Astrocyte (in vitro differentiated cells and primary cell): Measurements from ENCODE around the gene AXL. TPM values are rescaled to one million over a fixed set of nuclear protein-coding genes. Genes with fewer than 3 reads are reported as not detected.

Source experiments
- DNase-seq: peaks from one replicate; pipeline ENCODE4 v3.0.0-alpha.2; 2010; ENCODE audit warnings: low read depth
- FAIRE-seq: peaks from 2 replicates; lab custom pipeline; 2011; peaks lifted over from hg19 to GRCh38; lab: Jason Lieb, UNC
- H2AFZ ChIP-seq: 2 replicates; pipeline ENCODE4 v1.6.0; 2012; ENCODE audit warnings: low read depth, low read length, inconsistent platforms
- H3K27ac ChIP-seq: 2 replicates; pipeline ENCODE4 v1.5.1; 2011; ENCODE audit warnings: low read depth, low read length, inconsistent platforms
- H3K27me3 ChIP-seq: 2 replicates; pipeline ENCODE4 v1.6.0; 2011; ENCODE audit warnings: low read length, inconsistent platforms; ENCODE audit not compliant: insufficient read depth
- H3K36me3 ChIP-seq: 2 replicates; pipeline ENCODE4 v1.5.1; 2011; ENCODE audit warnings: low read length, inconsistent platforms; ENCODE audit not compliant: insufficient read depth
- H3K4me1 ChIP-seq: 2 replicates; pipeline ENCODE4 v1.5.1; 2011; ENCODE audit warnings: low read length, inconsistent platforms; ENCODE audit not compliant: insufficient read depth
- H3K4me2 ChIP-seq: 2 replicates; pipeline ENCODE4 v1.6.0; 2012; ENCODE audit warnings: low read length, inconsistent platforms
- H3K4me3 ChIP-seq: 2 replicates; pipeline ENCODE4 v1.5.1; 2011; ENCODE audit warnings: low read depth, mild to moderate bottlenecking, low read length, inconsistent platforms; ENCODE audit not compliant: insufficient read depth
- H3K79me2 ChIP-seq: 2 replicates; pipeline ENCODE4 v1.6.0; 2012; ENCODE audit warnings: mild to moderate bottlenecking, low read length, inconsistent platforms; ENCODE audit not compliant: insufficient read depth
- H3K9ac ChIP-seq: 2 replicates; pipeline ENCODE4 v1.6.0; 2012; ENCODE audit warnings: mild to moderate bottlenecking, low read length, inconsistent platforms
- H3K9me3 ChIP-seq: 2 replicates; pipeline ENCODE4 v1.5.1; 2012; ENCODE audit warnings: low read depth, mild to moderate bottlenecking, low read length, inconsistent platforms; ENCODE audit not compliant: insufficient read depth
- H4K20me1 ChIP-seq: 2 replicates; pipeline ENCODE4 v1.6.0; 2012; ENCODE audit warnings: low read length, inconsistent platforms; ENCODE audit not compliant: insufficient read depth
- H3K27ac Mint-ChIP-seq: one replicate; pipeline ENCODE4 v1.8.0; 2021; ENCODE audit warnings: mild to moderate bottlenecking, mixed read lengths; ENCODE audit not compliant: unreplicated experiment
- H3K27me3 Mint-ChIP-seq: one replicate; pipeline ENCODE4 v1.8.0; 2021; ENCODE audit warnings: low read depth, mixed read lengths; ENCODE audit not compliant: unreplicated experiment
- H3K36me3 Mint-ChIP-seq: one replicate; pipeline ENCODE4 v1.8.0; 2021; ENCODE audit warnings: low read depth, mixed read lengths; ENCODE audit not compliant: unreplicated experiment
- H3K4me1 Mint-ChIP-seq: one replicate; pipeline ENCODE4 v1.8.0; 2021; ENCODE audit warnings: low read depth, mixed read lengths; ENCODE audit not compliant: unreplicated experiment
- H3K4me3 Mint-ChIP-seq: one replicate; pipeline ENCODE4 v1.8.0; 2021; ENCODE audit warnings: mild to moderate bottlenecking, moderate library complexity, mixed read lengths; ENCODE audit not compliant: unreplicated experiment
- H3K9me3 Mint-ChIP-seq: one replicate; pipeline ENCODE4 v1.8.0; 2021; ENCODE audit warnings: mild to moderate bottlenecking, mixed read lengths; ENCODE audit not compliant: unreplicated experiment
- EZH2 ChIP-seq: IDR thresholded peaks from 2 replicates; pipeline ENCODE4 v1.6.1; 2012; ENCODE audit warnings: mild to moderate bottlenecking, low read length, inconsistent platforms; ENCODE audit not compliant: insufficient read depth
- total RNA-seq: library from RNA; stranded (reverse); gene quantifications from 2 replicates; pipeline ENCODE4 v1.2.1, GENCODE V29; 2021
- TF ChIP-seq, protein P1 (sequence below): IDR thresholded peaks from 2 replicates; pipeline ENCODE4 v1.5.1; 2011; ENCODE audit warnings: low read depth, mild to moderate bottlenecking, inconsistent platforms, low read length, moderate library complexity; ENCODE audit not compliant: insufficient read depth

The AXL gene
- total RNA-seq, 1 donor from 2014 or later, result 156 TPM

- H4K20me1 ChIP-seq, result peaks cover 20% of the 10 kb centered on the region
- peak overlapping the region; percentile 98 for H3K27ac ChIP-seq
- no peak for TF ChIP-seq EZH2
- TF ChIP-seq, protein P1, sequence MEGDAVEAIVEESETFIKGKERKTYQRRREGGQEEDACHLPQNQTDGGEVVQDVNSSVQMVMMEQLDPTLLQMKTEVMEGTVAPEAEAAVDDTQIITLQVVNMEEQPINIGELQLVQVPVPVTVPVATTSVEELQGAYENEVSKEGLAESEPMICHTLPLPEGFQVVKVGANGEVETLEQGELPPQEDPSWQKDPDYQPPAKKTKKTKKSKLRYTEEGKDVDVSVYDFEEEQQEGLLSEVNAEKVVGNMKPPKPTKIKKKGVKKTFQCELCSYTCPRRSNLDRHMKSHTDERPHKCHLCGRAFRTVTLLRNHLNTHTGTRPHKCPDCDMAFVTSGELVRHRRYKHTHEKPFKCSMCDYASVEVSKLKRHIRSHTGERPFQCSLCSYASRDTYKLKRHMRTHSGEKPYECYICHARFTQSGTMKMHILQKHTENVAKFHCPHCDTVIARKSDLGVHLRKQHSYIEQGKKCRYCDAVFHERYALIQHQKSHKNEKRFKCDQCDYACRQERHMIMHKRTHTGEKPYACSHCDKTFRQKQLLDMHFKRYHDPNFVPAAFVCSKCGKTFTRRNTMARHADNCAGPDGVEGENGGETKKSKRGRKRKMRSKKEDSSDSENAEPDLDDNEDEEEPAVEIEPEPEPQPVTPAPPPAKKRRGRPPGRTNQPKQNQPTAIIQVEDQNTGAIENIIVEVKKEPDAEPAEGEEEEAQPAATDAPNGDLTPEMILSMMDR, result no peak
- H3K9ac ChIP-seq, result peak overlapping the region; percentile 99
- H3K27me3 ChIP-seq, result no peaks in the 10 kb centered on the region
- H3K79me2 ChIP-seq, result peaks cover 36% of the 10 kb centered on the region
- Mint-ChIP-seq H3K27ac (peak overlapping the region; percentile 99), H3K4me3 (peak overlapping the region; percentile 88), H3K9me3 (no peaks in the 10 kb centered on the region), H3K4me1 (peaks cover 11% of the 10 kb centered on the region), H3K36me3 (peaks cover 23% of the 10 kb centered on the region), H3K27me3 (no peaks in the 10 kb centered on the region)
- DNase-seq (no peak), FAIRE-seq (no peak)
- H3K4me2 ChIP-seq, result peak overlapping the region; percentile 97
- peaks cover 18% of the 10 kb centered on the region for H3K4me1 ChIP-seq
- H3K9me3 ChIP-seq, result no peaks in the 10 kb centered on the region
- peak overlapping the region; percentile 68 for H2AFZ ChIP-seq
- H3K4me3 ChIP-seq, result peak overlapping the region; percentile 64
- peaks cover 36% of the 10 kb centered on the region for H3K36me3 ChIP-seq
Observed at GRCh38 chr19:41261474-41262190, 42.6 kb downstream of the AXL start.

DNA sequence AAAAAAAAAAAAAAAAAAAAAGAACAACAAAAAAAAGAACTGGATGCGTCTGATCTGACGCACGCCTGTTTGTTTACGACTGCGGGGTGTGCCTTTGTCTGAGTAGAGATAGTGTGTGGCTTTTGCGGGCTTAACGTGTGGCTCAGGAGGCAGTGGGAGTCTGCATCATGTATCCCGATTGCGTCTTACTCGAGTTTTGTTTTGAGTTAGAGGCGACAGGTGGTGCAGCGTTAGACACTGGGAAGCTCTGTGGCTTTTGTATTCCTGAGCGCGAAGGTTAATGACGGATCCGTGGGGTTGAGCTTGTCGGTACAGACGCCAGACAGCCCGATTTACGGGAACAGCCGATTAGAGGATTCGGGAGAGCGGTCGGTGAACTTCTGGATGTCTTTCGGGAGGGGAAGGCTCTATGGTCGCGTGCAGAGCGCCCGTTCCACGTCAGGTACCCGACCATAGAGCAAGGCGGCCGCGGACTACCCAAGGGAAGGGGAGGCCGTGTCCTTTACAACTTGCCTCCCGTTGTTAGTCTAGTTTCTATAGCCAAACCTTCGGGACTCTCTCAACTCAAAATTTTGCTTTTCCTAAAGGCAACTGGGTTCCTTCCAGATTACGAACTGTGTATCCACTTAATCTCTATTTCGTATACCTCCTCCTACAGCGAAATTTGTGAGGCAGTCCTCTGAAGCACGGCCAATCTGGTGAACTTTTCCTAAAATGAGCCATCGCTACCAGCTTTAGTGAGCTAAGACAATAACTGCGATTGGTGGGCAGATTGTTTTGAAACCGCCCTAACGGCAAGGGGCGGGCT is 44.2 kb downstream of the AXL start:
- FAIRE-seq, result no peak
- Mint-ChIP-seq H3K4me1 (peaks cover 21% of the 10 kb centered on the region), H3K27ac (peak overlapping the region; percentile 99), H3K4me3 (peak overlapping the region; percentile 88), H3K36me3 (peaks cover 18% of the 10 kb centered on the region), H3K27me3 (no peaks in the 10 kb centered on the region), H3K9me3 (no peaks in the 10 kb centered on the region)
- Histone ChIP-seq H3K36me3 (peaks cover 34% of the 10 kb centered on the region), H3K9ac (peak overlapping the region; percentile 99), H3K79me2 (peaks cover 51% of the 10 kb centered on the region), H3K4me1 (peaks cover 27% of the 10 kb centered on the region), H3K27ac (peak overlapping the region; percentile 98), H2AFZ (peak overlapping the region; percentile 37), H3K27me3 (no peaks in the 10 kb centered on the region), H3K9me3 (no peaks in the 10 kb centered on the region), H3K4me2 (peak overlapping the region; percentile 97), H3K4me3 (peak overlapping the region; percentile 82), H4K20me1 (peaks cover 28% of the 10 kb centered on the region)
- TF ChIP-seq EZH2, result no peak
- TF ChIP-seq, protein P1, result no peak
- DNase-seq, result peak; percentile 81
